Endodermal cell (in vitro differentiated cells): Measurements from ENCODE around the gene GPR42. TPM values are rescaled to one million over a fixed set of nuclear protein-coding genes. Genes with fewer than 3 reads are reported as not detected.

Experiments used
- DNase-seq: peaks from one replicate; pipeline ENCODE4 v3.0.0-alpha.2; 2017
- H3K27ac ChIP-seq: 2 replicates; pipeline ENCODE4 v1.5.1; 2013; ENCODE audit warnings: mild to moderate bottlenecking, low read depth, low read length, moderate library complexity
- H3K27me3 ChIP-seq: 2 replicates; pipeline ENCODE4 v1.6.1; 2013; ENCODE audit warnings: mild to moderate bottlenecking, low read length, moderate library complexity; ENCODE audit not compliant: insufficient read depth, control insufficient read depth, poor library complexity, severe bottlenecking
- H3K36me3 ChIP-seq: 2 replicates; pipeline ENCODE4 v1.7.0; 2013; ENCODE audit warnings: mild to moderate bottlenecking, low read length, moderate library complexity; ENCODE audit not compliant: control insufficient read depth, insufficient read depth
- H3K4me1 ChIP-seq: one replicate; pipeline ENCODE4 v1.7.0; 2013; ENCODE audit warnings: low read length; ENCODE audit not compliant: control insufficient read depth, insufficient read depth
- H3K4me3 ChIP-seq: 2 replicates; pipeline ENCODE4 v1.5.1; 2013; ENCODE audit warnings: mild to moderate bottlenecking, low read length, moderate library complexity
- H3K9ac ChIP-seq: 2 replicates; pipeline ENCODE4 v1.6.1; 2013; ENCODE audit warnings: mild to moderate bottlenecking, low read length, moderate library complexity; ENCODE audit not compliant: poor library complexity, severe bottlenecking; ENCODE audit errors: extremely low read depth
- H3K9me3 ChIP-seq: 2 replicates; pipeline ENCODE4 v1.6.1; 2013; ENCODE audit warnings: mild to moderate bottlenecking, low read length, moderate library complexity; ENCODE audit not compliant: control insufficient read depth
- H3K27ac Mint-ChIP-seq: 2 replicates; pipeline ENCODE4 v1.8.0; 2020; ENCODE audit warnings: mixed read lengths
- H3K27me3 Mint-ChIP-seq: 2 replicates; pipeline ENCODE4 v1.8.0; 2021; ENCODE audit warnings: mild to moderate bottlenecking, mixed read lengths; ENCODE audit not compliant: insufficient read depth
- H3K36me3 Mint-ChIP-seq: 2 replicates; pipeline ENCODE4 v1.8.0; 2020; ENCODE audit warnings: low read depth, mixed read lengths
- H3K4me1 Mint-ChIP-seq: 2 replicates; pipeline ENCODE4 v1.8.0; 2020; ENCODE audit warnings: mixed read lengths
- H3K4me3 Mint-ChIP-seq: 2 replicates; pipeline ENCODE4 v1.8.0; 2020; ENCODE audit warnings: mild to moderate bottlenecking, moderate library complexity, mixed read lengths
- H3K9me3 Mint-ChIP-seq: 2 replicates; pipeline ENCODE4 v1.8.0; 2020; ENCODE audit warnings: mild to moderate bottlenecking, mixed read lengths
- WGBS, 2 experiments: methylation state at CpG; one replicate each; pipeline versions ENCODE4 v1.1.5 to v1.1.7; 2013; ENCODE audit warnings: missing lambda C conversion rate in 2 of 2, mixed read lengths in 1 of 2; ENCODE audit not compliant: insufficient coverage in 1 of 2, insufficient read length in 1 of 2; 5-methylcytosine and 5-hydroxymethylcytosine counted together
- total RNA-seq, 2 donors: library from RNA; stranded (reverse); fragmentation: NEBNext Ultra II Directional in 1 of 2; extraction: Animal tissue kit (Norgen Biotek cat#: 25700) in 1 of 2; gene quantifications; 2 replicates in 1 of 2; 3 replicates in 1 of 2; pipeline ENCODE4 v1.2.1, GENCODE V29; 2021
- TF ChIP-seq, protein P1 (sequence below): fragments of 200-600 bp; sonication (generic); conservative IDR thresholded peaks from 2 replicates; pipeline ENCODE4 v1.5.0; 2021; ENCODE audit warnings: antibody characterized with exemption, mild to moderate bottlenecking

Gene GPR42
- total RNA-seq, 2 donors from 2014 or later: not detected

DNA sequence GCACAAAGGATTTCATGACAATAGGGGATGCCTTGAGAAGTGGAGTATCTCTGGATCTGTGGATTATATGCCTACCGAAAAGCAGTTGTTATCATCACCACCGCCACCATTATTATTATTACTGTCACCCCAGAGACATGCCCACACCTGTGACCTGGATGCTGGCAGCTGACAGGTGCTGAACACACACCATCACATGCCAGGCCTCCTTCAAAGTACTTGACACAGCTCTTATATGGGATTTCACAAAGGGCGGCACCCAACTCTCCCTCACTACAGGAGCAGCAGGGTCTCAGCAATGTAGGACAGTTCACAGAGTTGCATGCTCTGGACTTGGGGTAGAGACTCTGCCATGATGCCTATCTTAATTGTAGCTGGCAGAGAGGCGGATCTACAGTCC, 5.6 kb upstream of the GPR42 start:
- Mint-ChIP-seq H3K4me3 (no peak overlapping the region), H3K36me3 (no peaks in the 10 kb centered on the region), H3K27me3 (peaks cover 8% of the 10 kb centered on the region), H3K27ac (no peak overlapping the region), H3K9me3 (no peaks in the 10 kb centered on the region), H3K4me1 (no peaks in the 10 kb centered on the region)
- H3K9ac ChIP-seq: no peak overlapping the region
- no peak overlapping the region for H3K4me3 ChIP-seq
- no peak for DNase-seq
- H3K4me1 ChIP-seq: no peaks in the 10 kb centered on the region
- H3K27me3 ChIP-seq: no peaks in the 10 kb centered on the region
- H3K9me3 ChIP-seq: no peaks in the 10 kb centered on the region
- 98% methylated on average over 4 of the region's 4 CpGs; no CpG with 5 or more reads in 1 of the 2 experiments for WGBS, 2 experiments
- TF ChIP-seq, protein P1, sequence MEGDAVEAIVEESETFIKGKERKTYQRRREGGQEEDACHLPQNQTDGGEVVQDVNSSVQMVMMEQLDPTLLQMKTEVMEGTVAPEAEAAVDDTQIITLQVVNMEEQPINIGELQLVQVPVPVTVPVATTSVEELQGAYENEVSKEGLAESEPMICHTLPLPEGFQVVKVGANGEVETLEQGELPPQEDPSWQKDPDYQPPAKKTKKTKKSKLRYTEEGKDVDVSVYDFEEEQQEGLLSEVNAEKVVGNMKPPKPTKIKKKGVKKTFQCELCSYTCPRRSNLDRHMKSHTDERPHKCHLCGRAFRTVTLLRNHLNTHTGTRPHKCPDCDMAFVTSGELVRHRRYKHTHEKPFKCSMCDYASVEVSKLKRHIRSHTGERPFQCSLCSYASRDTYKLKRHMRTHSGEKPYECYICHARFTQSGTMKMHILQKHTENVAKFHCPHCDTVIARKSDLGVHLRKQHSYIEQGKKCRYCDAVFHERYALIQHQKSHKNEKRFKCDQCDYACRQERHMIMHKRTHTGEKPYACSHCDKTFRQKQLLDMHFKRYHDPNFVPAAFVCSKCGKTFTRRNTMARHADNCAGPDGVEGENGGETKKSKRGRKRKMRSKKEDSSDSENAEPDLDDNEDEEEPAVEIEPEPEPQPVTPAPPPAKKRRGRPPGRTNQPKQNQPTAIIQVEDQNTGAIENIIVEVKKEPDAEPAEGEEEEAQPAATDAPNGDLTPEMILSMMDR: no peak
- no peak overlapping the region for H3K27ac ChIP-seq
- no peaks in the 10 kb centered on the region for H3K36me3 ChIP-seq

DNA sequence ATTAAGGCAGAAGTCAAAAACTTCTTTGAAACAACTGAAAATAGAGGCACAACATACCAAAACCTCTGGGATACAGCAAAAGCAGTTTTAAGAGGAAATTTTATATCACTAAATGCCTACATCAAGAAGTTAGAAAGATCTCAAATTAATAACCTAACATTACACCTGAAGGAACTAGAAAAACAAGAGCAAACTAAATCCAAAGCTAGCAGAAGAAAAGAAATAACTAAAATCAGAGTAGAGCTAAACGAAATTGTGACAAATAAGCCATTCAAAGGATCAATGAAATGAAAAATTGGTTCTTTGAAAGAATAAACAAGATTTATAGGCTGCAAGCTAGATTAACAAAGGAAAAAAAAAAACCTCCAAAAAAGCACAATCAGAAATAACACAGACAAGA, 2.5 kb upstream of the GPR42 start:
- Histone ChIP-seq H3K36me3 (no peaks in the 10 kb centered on the region), H3K27ac (no peak overlapping the region), H3K9me3 (no peaks in the 10 kb centered on the region), H3K4me1 (no peaks in the 10 kb centered on the region), H3K27me3 (no peaks in the 10 kb centered on the region), H3K9ac (no peak overlapping the region), H3K4me3 (no peak overlapping the region)
- H3K4me1 Mint-ChIP-seq: no peaks in the 10 kb centered on the region
- DNase-seq: no peak
- H3K27ac Mint-ChIP-seq: no peak overlapping the region
- TF ChIP-seq, protein P1: no peak
- no peak overlapping the region for H3K4me3 Mint-ChIP-seq
- WGBS, 2 experiments: 67% methylated on average over 1 of the region's 1 CpG; no CpG with 5 or more reads in 1 of the 2 experiments
- H3K9me3 Mint-ChIP-seq: no peaks in the 10 kb centered on the region
- H3K36me3 Mint-ChIP-seq: no peaks in the 10 kb centered on the region
- H3K27me3 Mint-ChIP-seq: peaks cover 11% of the 10 kb centered on the region

DNA sequence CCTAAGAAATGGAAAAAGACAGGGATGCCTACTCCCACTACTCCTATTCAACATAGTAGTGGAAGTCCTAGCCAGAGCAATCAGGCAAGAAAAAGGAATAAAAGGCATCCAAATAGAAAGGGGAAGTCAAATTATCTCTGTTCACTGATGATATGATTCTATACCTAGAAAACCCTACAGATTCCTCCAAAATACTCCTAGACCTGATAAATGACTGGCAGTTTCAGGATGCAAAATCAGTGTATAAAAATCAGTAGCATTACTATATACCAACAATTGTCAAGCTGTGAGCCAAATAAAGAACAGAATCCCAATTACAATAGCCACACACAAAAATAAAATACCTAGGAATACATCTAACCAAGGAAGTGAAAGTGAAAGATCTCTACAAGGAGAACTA, 1.3 kb upstream of the GPR42 start:
- H3K9me3 Mint-ChIP-seq: no peaks in the 10 kb centered on the region
- DNase-seq: no peak
- H3K27me3 ChIP-seq: no peaks in the 10 kb centered on the region
- H3K27me3 Mint-ChIP-seq: peaks cover 13% of the 10 kb centered on the region
- TF ChIP-seq, protein P1: no peak
- H3K4me3 Mint-ChIP-seq: no peak overlapping the region
- H3K9me3 ChIP-seq: no peaks in the 10 kb centered on the region
- no peak overlapping the region for H3K9ac ChIP-seq
- H3K36me3 ChIP-seq: no peaks in the 10 kb centered on the region
- no peak overlapping the region for H3K4me3 ChIP-seq
- no peaks in the 10 kb centered on the region for H3K4me1 Mint-ChIP-seq
- no peaks in the 10 kb centered on the region for H3K36me3 Mint-ChIP-seq
- H3K4me1 ChIP-seq: no peaks in the 10 kb centered on the region
- no peak overlapping the region for H3K27ac ChIP-seq
- no peak overlapping the region for H3K27ac Mint-ChIP-seq
